GM19351 (cell line): Measurements from ENCODE around the gene GJA3.

Experiments used
- ATAC-seq: cut with Tn5 transposase; IDR thresholded peaks from one replicate; pipeline ENCODE4 v1.9.1; 2021; ENCODE audit warnings: mild to moderate bottlenecking, moderate library complexity; ENCODE audit not compliant: unreplicated experiment

The GJA3 gene

DNA sequence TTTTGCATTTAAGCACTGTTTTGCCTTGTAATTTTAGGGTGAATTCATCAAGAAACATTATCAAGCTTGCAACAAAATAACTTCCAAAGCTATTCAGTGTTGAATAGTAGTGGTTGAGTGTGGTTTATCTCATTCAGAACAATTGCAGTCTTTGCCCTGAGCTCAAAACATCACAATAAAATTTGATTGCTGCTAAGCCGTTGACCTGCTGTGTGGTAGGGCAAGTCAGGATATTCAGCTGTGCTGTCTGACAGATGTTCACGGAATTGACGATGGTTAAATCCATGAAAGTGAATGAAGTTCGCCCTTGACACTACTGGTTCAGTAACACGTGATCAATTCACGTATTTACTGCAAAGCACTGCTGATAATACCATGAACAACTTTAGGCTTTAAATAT lies 66.9 kb downstream of the GJA3 start:
- ATAC-seq, result no peak

- no peak for ATAC-seq
Observed at GRCh38 chr13:20090349-20090748, 70.5 kb downstream of the GJA3 start.
